T-helper 17 cell (primary cell): ENCODE measurements around the gene ARHGEF28. TPM values are rescaled to one million over a fixed set of nuclear protein-coding genes. Genes with fewer than 3 reads are reported as not detected.

ENCODE experiments used
- ATAC-seq: fragments of 150-1000 bp; cut with Tn5 transposase; 2 replicates; pipeline ENCODE4 v1.10.0; 2021; ENCODE audit warnings: mild to moderate bottlenecking, moderate library complexity
- DNase-seq, 3 donors: peaks; one replicate each; pipeline versions ENCODE4 v3.0.0 to v3.0.0-alpha.2; 2020 to 2021
- H3K9me3 ChIP-seq: one replicate; pipeline ENCODE4 v1.7.0; 2013; ENCODE audit warnings: low read length, mild to moderate bottlenecking; ENCODE audit not compliant: control insufficient read depth, poor library complexity, severe bottlenecking
- H3K27ac Mint-ChIP-seq: one replicate; pipeline ENCODE4 v1.8.0; 2022; ENCODE audit warnings: mild to moderate bottlenecking, moderate library complexity, mixed read lengths
- H3K27me3 Mint-ChIP-seq: one replicate; pipeline ENCODE4 v1.8.0; 2022; ENCODE audit warnings: mixed read lengths
- H3K36me3 Mint-ChIP-seq: one replicate; pipeline ENCODE4 v1.8.0; 2022; ENCODE audit warnings: low read depth, mixed read lengths
- H3K4me1 Mint-ChIP-seq: one replicate; pipeline ENCODE4 v1.8.0; 2022; ENCODE audit warnings: mild to moderate bottlenecking, mixed read lengths
- H3K4me3 Mint-ChIP-seq: one replicate; pipeline ENCODE4 v1.8.0; 2022; ENCODE audit warnings: mild to moderate bottlenecking, moderate library complexity, mixed read lengths
- total RNA-seq, 4 donors: library from RNA in 2 of 4; stranded (reverse) in 2 of 4; gene quantifications; one replicate each; pipeline ENCODE4 v1.2.3 and lab custom pipeline; 2022 to 2026

The ARHGEF28 gene
- total RNA-seq, 2 donors from 2014 or later: 0.05 to 0.16 TPM

GRCh38 chr5:73654171-73654811 is 28.3 kb downstream of the ARHGEF28 start:
- Mint-ChIP-seq H3K4me1 (peaks cover 2% of the 10 kb centered on the region), H3K36me3 (no peaks in the 10 kb centered on the region), H3K27me3 (peaks cover 23% of the 10 kb centered on the region), H3K27ac (no peak overlapping the region), H3K4me3 (no peak overlapping the region)
- DNase-seq: no peak
- ATAC-seq: no peak
- H3K9me3 ChIP-seq: no peaks in the 10 kb centered on the region

- no peak overlapping the region for H3K4me3 Mint-ChIP-seq
- no peak overlapping the region for H3K27ac Mint-ChIP-seq
- H3K36me3 Mint-ChIP-seq: no peaks in the 10 kb centered on the region
- ATAC-seq: no peak
- H3K9me3 ChIP-seq: no peaks in the 10 kb centered on the region
- H3K4me1 Mint-ChIP-seq: peaks cover 2% of the 10 kb centered on the region
- no peak for DNase-seq
- H3K27me3 Mint-ChIP-seq: peaks cover 18% of the 10 kb centered on the region
Observed at GRCh38 chr5:73654819-73655318, 28.9 kb downstream of the ARHGEF28 start.

GRCh38 chr5:73655521-73656160 is 29.6 kb downstream of the ARHGEF28 start:
- no peak for DNase-seq
- Mint-ChIP-seq H3K27ac (no peak overlapping the region), H3K27me3 (peaks cover 23% of the 10 kb centered on the region), H3K4me3 (no peak overlapping the region), H3K36me3 (no peaks in the 10 kb centered on the region), H3K4me1 (peaks cover 2% of the 10 kb centered on the region)
- no peaks in the 10 kb centered on the region for H3K9me3 ChIP-seq
- ATAC-seq: no peak

GRCh38 chr5:73661753-73662152 is 35.8 kb downstream of the ARHGEF28 start:
- Mint-ChIP-seq H3K27ac (no peak overlapping the region), H3K36me3 (no peaks in the 10 kb centered on the region), H3K4me1 (no peaks in the 10 kb centered on the region), H3K4me3 (no peak overlapping the region), H3K27me3 (peaks cover 23% of the 10 kb centered on the region)
- DNase-seq (no peak), ATAC-seq (no peak)
- H3K9me3 ChIP-seq: no peaks in the 10 kb centered on the region

- H3K9me3 ChIP-seq: no peaks in the 10 kb centered on the region
- Mint-ChIP-seq H3K27me3 (peaks cover 25% of the 10 kb centered on the region), H3K27ac (no peak overlapping the region), H3K36me3 (no peaks in the 10 kb centered on the region), H3K4me1 (no peaks in the 10 kb centered on the region), H3K4me3 (no peak overlapping the region)
- ATAC-seq (no peak), DNase-seq (no peak)
Observed at GRCh38 chr5:73663161-73663859, 37.3 kb downstream of the ARHGEF28 start.

- DNase-seq: no peak
- ATAC-seq: no peak
- H3K27me3 Mint-ChIP-seq: peaks cover 25% of the 10 kb centered on the region
Observed at GRCh38 chr5:73663860-73664240, 37.9 kb downstream of the ARHGEF28 start.

GRCh38 chr5:73664796-73665195 is 38.8 kb downstream of the ARHGEF28 start:
- Mint-ChIP-seq H3K4me3 (no peak overlapping the region), H3K27me3 (peaks cover 25% of the 10 kb centered on the region), H3K4me1 (no peaks in the 10 kb centered on the region), H3K27ac (no peak overlapping the region), H3K36me3 (no peaks in the 10 kb centered on the region)
- no peaks in the 10 kb centered on the region for H3K9me3 ChIP-seq
- ATAC-seq (no peak), DNase-seq (no peak)

More at GRCh38 chr5:73663860-73664240, 37.9 kb downstream of the ARHGEF28 start:
- Mint-ChIP-seq H3K4me1 (no peaks in the 10 kb centered on the region), H3K27ac (no peak overlapping the region), H3K36me3 (no peaks in the 10 kb centered on the region), H3K4me3 (no peak overlapping the region)
- H3K9me3 ChIP-seq: no peaks in the 10 kb centered on the region

GRCh38 chr5:73666891-73667290 is 40.9 kb downstream of the ARHGEF28 start:
- no peak overlapping the region for H3K27ac Mint-ChIP-seq
- DNase-seq: no peak
- H3K27me3 Mint-ChIP-seq: peaks cover 18% of the 10 kb centered on the region
- no peak overlapping the region for H3K4me3 Mint-ChIP-seq
- no peaks in the 10 kb centered on the region for H3K36me3 Mint-ChIP-seq
- no peaks in the 10 kb centered on the region for H3K4me1 Mint-ChIP-seq
- ATAC-seq: no peak
- no peaks in the 10 kb centered on the region for H3K9me3 ChIP-seq

- no peaks in the 10 kb centered on the region for H3K9me3 ChIP-seq
- Mint-ChIP-seq H3K4me1 (no peaks in the 10 kb centered on the region), H3K4me3 (no peak overlapping the region), H3K36me3 (no peaks in the 10 kb centered on the region), H3K27me3 (peaks cover 26% of the 10 kb centered on the region), H3K27ac (no peak overlapping the region)
- DNase-seq (no peak), ATAC-seq (no peak)
Observed at GRCh38 chr5:73668017-73668416, 42.0 kb downstream of the ARHGEF28 start.

- DNase-seq: no peak
- H3K9me3 ChIP-seq: no peaks in the 10 kb centered on the region
- Mint-ChIP-seq H3K36me3 (no peaks in the 10 kb centered on the region), H3K4me1 (no peaks in the 10 kb centered on the region), H3K27ac (no peak overlapping the region), H3K4me3 (no peak overlapping the region), H3K27me3 (peaks cover 27% of the 10 kb centered on the region)
- no peak for ATAC-seq
Observed at GRCh38 chr5:73668486-73669111, 42.6 kb downstream of the ARHGEF28 start.

GRCh38 chr5:73670731-73671130 is 44.7 kb downstream of the ARHGEF28 start:
- DNase-seq: no peak
- no peak overlapping the region for H3K27ac Mint-ChIP-seq
- H3K36me3 Mint-ChIP-seq: no peaks in the 10 kb centered on the region
- no peak overlapping the region for H3K4me3 Mint-ChIP-seq
- no peaks in the 10 kb centered on the region for H3K9me3 ChIP-seq
- ATAC-seq: no peak
- H3K27me3 Mint-ChIP-seq: peaks cover 27% of the 10 kb centered on the region
- H3K4me1 Mint-ChIP-seq: no peaks in the 10 kb centered on the region

- ATAC-seq: no peak
- Mint-ChIP-seq H3K4me1 (no peaks in the 10 kb centered on the region), H3K36me3 (no peaks in the 10 kb centered on the region), H3K4me3 (no peak overlapping the region), H3K27ac (no peak overlapping the region), H3K27me3 (peaks cover 20% of the 10 kb centered on the region)
- no peak for DNase-seq
- no peaks in the 10 kb centered on the region for H3K9me3 ChIP-seq
Observed at GRCh38 chr5:73672132-73672531, 46.1 kb downstream of the ARHGEF28 start.

- Mint-ChIP-seq H3K27me3 (peaks cover 24% of the 10 kb centered on the region), H3K36me3 (no peaks in the 10 kb centered on the region), H3K27ac (no peak overlapping the region), H3K4me1 (no peaks in the 10 kb centered on the region), H3K4me3 (no peak overlapping the region)
- no peaks in the 10 kb centered on the region for H3K9me3 ChIP-seq
- ATAC-seq (no peak), DNase-seq (no peak)
Observed at GRCh38 chr5:73673161-73673591, 47.2 kb downstream of the ARHGEF28 start.
